Activated CD4-positive, alpha-beta T cell treated with anti-CD3 and anti-CD28 coated beads for 48 hours (primary cell): ENCODE results near the gene CACNA1C.
"Not testable (repeated sequence)": the region's sequence is repeated elsewhere in the genome, so short reads cannot be mapped to it uniquely, and the experiment has no call there.

Source experiments
- DNase-seq: peaks from one replicate; pipeline ENCODE4 v3.0.0-alpha.2; 2020

CACNA1C gene

GRCh38 chr12:2462087-2462486 is 409.3 kb downstream of the CACNA1C start:
- no peak for DNase-seq

DNA sequence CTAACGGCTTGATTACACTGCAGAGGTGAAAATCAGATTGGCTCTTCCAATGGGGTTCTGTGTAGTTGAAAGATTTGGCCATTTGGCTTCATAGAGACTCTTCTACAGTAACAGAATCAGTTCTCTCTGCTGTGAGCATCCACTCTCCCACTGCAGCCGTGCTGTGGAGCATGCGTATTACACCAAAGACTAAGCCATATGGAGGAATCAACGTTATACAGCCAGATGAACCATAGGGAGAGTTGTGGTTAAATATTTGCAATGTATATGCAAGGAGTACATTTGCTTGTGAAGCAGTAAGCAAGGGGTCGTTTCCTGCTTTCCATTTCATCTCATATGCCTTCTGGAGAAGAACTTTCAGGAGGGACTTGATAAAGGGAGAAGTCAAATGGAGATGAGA is 410.9 kb downstream of the CACNA1C start:
- DNase-seq = no peak

GRCh38 chr12:2465681-2466080 is 412.9 kb downstream of the CACNA1C start:
- DNase-seq = no peak

DNA sequence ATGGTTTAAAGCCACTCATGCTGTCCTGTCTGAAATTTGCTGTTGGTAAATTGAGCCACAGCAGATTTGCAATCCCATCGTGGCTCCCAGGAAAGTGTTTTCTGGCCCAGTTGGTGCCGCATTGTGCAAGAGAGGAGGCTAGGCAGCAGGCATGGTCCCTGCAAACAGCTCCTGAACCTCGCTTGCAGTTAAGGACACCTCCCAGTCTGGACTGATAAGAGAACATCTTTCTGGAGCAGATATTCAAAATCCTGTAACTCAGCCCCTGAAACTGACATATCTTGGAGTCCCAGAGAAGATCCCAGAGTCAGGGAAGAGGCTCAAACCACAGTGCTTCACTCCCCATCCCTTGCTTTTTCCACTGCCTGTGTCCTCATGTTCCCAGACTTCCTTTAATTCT is 413.4 kb downstream of the CACNA1C start:
- DNase-seq = no peak

DNA sequence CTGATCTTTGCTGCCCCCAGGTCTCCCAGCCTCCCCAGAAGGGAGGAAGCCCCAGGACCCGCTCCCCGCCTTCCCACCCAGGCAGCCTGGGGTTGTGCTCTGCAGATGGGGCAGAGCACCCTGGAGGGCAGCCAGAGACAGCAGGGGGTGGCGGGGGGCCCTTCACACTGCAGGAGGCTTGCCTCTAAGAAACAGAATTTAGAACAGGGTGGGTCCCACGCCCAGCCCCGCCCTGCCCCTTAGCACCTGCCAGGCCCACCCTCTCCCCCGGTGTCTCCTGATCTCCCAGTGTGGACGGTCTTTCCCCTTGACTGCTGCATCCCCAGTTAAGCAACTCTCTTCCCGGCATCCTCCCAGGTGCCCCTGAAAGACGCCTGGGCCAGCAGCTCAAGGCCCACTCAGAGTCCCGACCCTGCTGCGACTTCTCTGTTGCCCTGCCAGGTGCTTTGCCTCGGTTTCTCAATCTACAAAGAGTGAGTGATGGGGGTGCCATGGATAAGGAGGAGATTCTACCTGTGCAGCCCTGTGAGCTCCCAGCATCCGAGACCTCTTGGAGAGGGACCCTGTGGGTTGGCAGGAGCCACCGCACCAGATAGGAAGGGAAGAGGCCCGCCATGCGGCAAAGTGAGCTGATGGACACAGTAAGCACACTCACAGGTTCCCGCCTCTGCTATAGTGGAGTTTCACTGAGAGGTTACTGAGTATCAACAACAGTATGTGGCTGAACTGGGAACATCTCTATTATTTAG is 414.8 kb downstream of the CACNA1C start:
- DNase-seq = no peak

GRCh38 chr12:2475984-2476383 is 423.2 kb downstream of the CACNA1C start:
- DNase-seq = no peak

- DNase-seq = peak; percentile 19
These were observed 424.4 kb downstream of the CACNA1C start for GRCh38 chr12:2477009-2477766.

DNA sequence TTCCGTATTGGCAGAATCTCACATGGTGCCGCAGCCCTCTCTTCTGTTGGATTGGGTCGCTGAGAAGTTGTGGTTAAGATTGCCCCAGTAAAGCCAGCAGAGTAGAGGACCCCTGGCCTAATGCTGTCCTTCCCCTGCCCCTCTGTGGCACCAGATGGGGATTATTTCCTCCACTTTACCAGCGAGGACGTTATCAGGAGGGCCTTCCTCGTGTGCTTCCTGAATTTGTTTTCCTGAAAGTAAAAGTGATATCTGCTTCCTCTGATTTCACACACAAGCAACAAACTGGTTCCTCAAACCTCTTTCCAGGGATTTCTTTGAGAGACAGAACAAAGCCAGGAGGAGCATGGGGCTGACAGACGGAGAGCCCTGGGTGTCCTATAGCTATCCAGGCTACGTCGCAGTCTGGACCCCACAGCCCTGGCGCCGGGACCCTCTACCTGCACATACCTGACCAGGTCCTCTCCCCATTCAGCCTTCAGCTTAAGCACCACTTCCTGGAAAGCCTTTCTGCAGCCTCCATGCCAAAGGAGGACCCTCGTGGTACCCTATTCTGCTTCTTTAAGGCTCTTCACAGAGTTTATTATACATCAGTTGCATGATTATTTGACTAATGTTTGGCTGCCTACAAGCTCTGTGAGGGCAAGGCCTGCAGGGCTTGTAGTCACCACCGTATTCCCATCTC is 427.2 kb downstream of the CACNA1C start:
- DNase-seq = no peak

- DNase-seq = no peak
These were observed 428.6 kb downstream of the CACNA1C start for GRCh38 chr12:2481346-2481745.

DNA sequence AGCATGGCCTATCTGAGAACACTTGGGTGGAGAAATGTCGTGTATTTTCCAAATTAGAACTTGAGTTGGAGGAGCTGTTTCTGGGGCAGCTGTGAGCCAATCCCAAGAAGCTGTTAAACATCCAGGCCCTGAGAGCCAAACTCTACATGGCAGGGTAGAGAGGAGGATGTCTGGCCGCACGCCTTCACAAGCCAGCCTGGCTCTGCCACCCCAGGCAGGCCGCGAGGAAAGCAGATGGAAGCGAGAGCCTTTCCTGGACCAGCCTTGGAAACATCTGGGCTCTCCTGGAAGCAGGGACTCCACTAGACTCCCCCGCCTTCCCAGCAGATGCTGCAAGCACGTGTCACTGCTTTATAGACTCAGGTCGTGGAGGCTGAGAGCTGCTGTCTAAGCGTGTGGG is 429.2 kb downstream of the CACNA1C start:
- no peak for DNase-seq

- DNase-seq = no peak
These were observed 430.3 kb downstream of the CACNA1C start for GRCh38 chr12:2482938-2483660.

DNA sequence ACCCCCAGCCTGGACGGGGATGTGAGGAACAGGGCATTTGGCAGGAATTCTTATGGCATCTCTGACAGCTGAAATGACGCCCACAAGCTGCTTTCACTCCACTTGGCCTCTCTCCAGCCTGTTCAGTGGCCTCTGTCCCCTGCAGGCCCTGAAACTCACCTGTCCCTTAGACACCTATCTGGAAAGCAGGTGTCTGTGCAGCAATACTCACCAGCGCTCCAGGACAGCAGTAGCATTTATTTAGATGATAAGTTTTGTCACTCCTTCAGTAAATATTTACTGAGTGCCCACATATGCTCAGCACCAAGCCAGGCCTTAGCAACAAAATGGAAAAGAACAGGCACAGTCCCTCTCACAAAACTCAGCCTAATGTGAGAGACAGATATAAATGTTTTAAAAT is 430.9 kb downstream of the CACNA1C start:
- no peak for DNase-seq

- DNase-seq = no peak
These were observed 431.5 kb downstream of the CACNA1C start for GRCh38 chr12:2484141-2484776.

GRCh38 chr12:2485681-2486080 is 432.9 kb downstream of the CACNA1C start:
- DNase-seq = no peak

DNA sequence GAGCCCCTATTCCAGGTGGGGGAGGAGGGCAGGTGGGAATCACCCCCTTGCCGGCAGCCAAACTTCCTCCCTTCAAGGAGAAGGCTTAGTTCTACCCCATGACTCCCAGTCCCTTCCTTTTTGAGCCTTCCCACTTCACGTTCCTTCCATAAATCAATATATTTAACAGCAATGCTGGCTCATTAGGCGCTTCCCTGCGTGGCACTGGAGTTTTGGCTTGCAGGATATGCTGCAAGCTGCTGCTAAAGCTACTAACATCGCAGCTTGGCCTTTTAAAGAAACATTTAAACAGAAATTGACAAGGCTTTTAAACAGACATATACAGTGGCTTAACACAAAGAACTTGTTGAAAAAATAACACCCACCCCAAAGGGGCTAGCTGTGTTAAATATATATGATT is 434.0 kb downstream of the CACNA1C start:
- no peak for DNase-seq

- DNase-seq = no peak
These were observed 434.5 kb downstream of the CACNA1C start for GRCh38 chr12:2487278-2487677.

GRCh38 chr12:2488131-2488530 is 435.3 kb downstream of the CACNA1C start:
- DNase-seq = no peak

DNA sequence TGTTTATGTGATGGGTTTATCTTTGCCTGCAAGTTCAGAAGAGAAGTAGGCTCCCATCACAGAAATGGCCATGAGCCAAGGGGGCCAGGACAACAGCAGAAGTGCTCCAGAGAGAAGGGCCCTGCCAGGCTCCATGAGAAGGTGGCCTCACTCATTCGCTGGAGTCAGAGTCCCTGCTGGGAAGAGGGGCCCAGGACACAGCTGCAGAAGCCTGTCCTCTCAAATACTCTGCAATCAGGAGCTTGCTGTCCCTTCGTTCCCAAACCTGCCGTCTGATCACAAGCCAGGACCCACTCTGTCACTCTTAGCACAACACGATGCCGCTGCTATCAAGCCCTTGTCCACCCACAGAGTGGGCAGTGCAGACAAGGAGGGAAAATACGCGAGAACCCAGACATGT is 435.8 kb downstream of the CACNA1C start:
- no peak for DNase-seq

DNA sequence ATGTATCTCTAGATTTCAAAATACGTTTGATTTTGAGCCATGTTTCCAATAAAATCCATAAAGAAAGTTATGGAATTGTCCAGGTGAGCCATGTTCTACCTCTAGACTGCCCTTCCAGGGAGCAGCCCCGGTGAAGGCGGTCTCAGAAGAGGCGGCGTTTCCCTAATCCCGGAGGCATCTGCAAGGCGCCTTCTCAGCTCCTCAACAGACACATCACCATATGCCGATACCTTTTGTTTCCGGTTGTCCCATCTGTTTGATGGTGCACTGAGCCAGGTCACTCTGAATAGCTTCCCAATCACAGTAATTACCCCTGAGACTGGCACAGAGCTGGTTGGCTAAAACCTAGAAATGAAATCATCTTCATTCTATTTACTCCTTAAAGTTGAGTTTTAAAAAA is 436.5 kb downstream of the CACNA1C start:
- no peak for DNase-seq

DNA sequence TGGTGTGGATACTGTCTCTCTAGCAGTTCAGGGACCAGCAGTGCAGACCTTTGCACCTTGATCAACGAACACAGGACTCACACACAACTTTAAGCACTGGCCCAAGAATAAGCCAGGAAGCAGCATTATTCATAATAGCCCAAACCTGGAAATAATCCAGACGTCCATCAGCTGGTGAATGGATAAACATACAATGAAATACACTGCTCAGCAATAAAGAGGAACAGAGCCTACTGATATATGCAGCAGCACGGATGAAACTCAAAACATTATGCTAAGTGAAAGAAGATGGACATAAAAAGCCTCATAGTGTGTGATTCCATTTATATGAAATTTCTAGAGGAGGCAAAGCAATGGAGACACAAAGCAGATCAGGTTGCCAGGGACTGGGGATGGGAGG is 438.0 kb downstream of the CACNA1C start:
- DNase-seq = no peak

GRCh38 chr12:2491349-2491748 is 438.6 kb downstream of the CACNA1C start:
- DNase-seq = not testable (repeated sequence)

DNA sequence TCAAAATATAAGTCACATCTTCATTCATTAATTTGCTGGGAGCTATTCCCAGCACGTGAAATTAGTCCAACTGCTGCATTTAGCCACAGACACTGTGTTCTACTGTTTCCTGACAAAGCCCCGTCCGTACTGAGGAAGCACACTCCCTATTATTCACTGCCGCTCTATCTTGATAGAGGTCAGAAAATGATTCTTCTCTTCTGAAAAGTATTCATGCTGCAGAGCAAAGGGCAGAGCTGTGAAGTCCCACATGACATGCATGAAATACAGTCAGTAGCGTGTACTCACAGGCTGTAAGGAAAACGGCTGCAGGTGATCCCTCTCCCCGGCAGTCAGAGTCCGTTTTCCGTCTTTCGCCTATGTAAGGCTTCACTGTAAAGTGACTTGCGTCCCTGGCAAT is 439.4 kb downstream of the CACNA1C start:
- DNase-seq = no peak

DNA sequence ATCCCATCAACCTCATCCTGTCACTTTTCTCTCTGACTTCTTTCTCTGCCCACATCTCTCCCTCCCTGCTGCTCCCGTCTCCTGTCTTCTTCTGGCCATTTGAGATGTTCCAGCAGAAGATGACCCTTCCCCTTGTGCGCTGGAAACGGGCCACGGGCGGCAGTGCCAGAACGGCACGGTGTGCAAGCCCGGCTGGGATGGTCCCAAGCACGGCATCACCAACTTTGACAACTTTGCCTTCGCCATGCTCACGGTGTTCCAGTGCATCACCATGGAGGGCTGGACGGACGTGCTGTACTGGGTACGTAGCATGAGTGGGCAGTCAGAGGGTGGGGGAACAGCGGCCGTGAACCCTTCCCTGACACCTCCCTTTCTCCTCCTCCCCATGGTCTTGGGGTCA is 440.3 kb downstream of the CACNA1C start:
- no peak for DNase-seq
